ENCODE results near the gene CDKN2B.
"Not testable (repeated sequence)": the region's sequence is repeated elsewhere in the genome, so short reads cannot be mapped to it uniquely, and the experiment has no call there.

The CDKN2B gene, protein sequence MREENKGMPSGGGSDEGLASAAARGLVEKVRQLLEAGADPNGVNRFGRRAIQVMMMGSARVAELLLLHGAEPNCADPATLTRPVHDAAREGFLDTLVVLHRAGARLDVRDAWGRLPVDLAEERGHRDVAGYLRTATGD

GRCh38 chr9:22008717-22009505 is at the start of gene CDKN2B:
TSS of gene CDKN2B (minus strand) at chr9:22009305. CDS start at chr9:22008953, 352 bp downstream.
- no peak for DNase-seq

GRCh38 chr9:22057972-22058371 is 48.9 kb upstream of the CDKN2B start:
- not testable (repeated sequence) for DNase-seq

GRCh38 chr9:22056402-22056801 is 47.3 kb upstream of the CDKN2B start:
- DNase-seq, result no peak

DNA sequence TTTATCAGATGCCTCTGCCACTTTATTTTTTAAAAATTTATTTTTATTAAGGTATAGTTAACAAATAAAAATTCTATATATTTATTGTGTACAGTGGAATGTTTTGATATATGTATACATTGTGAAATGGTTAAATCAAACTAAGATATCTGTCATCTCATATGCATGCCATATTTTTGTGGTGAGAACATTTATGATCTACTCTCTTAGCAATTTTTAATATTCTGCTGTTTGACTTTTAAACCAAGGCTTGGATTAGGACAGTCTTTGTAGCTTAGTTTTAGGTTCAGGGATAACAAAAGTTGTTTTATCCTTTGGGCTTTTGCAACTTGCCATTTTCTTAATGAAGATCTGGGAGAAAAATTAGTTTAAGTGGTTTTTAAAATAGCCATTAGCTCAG is 46.0 kb upstream of the CDKN2B start:
- no peak for DNase-seq

- no peak for DNase-seq
Measured at GRCh38 chr9:22054529-22054928, 45.4 kb upstream of the CDKN2B start.

DNA sequence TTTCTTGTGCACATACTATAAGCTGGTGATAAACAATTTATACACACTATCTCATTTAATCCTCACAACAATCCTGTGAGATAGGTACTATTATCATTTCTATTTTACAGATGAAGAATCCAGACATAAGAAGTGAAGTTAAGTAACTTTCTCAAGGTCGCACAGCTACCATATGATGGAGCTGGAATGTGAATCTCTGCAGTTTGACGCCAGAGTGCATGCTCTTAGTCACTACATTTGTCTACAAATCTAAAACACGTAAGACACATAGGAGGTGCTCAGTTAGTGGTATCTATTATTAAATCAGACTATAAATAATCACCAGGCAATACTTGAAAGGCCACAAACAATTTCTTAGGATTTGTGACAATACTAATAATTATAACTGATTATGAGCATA is 45.0 kb upstream of the CDKN2B start:
- no peak for DNase-seq

DNA sequence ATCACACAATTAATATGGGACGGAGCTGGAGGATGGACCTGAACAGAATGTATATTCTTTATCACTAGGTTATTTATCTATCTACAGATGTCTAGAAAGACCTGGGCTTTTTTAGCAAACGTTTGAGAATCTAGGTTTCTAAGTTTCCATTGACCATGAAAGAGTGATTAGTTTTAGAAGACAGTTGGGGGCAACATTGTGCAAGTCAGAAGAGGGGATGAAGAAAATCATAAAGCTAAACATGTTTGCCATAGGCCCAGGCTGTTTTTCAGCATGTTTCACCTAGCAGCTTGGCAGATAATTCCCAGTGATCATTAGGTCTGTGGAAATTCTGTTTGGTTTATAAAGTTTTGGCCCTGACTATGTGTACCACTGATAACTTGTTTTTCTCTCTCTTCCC is 44.1 kb upstream of the CDKN2B start:
- no peak for DNase-seq

GRCh38 chr9:22052376-22052945 is 43.4 kb upstream of the CDKN2B start:
- no peak for DNase-seq

DNA sequence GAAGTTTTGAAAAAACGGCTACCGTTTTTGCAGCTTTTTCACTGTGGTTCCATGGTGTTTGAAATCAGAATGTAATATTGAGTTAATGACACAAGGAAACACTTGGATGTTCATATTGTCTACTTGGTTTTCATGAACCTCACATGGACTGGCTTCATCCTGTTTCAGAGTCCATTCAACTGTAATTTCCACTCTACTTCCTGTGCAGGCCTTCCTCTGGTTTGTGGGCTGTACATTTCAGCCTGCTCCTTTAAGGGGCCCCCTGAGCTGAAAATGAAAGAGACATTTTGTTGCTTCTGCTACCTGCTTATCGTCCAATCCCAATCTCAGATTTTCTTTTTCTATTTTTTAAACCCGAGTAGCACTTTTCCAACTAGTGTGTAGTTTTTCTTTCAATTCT is 41.8 kb upstream of the CDKN2B start:
- DNase-seq, result no peak

GRCh38 chr9:22049411-22049810 is 40.3 kb upstream of the CDKN2B start:
- DNase-seq, result no peak

DNA sequence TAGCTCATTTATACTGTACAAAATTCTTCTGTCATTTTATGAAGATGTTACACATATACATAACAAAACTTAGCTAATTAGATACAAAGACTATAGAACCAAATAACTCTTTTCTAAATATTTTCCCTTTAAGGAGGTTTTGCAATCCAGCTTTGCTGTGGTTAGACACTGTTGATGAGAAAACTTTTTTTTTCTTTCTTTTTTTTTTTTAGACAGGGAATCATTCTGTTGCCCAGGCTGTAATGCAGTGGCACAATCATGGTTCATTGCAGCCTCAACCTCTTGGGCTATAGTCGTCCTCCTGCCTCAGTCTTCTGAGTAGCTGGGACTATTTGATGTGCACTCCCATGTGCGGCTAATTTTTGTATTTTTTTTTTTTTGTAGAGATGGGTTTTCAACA is 38.5 kb upstream of the CDKN2B start:
- DNase-seq, result no peak

DNA sequence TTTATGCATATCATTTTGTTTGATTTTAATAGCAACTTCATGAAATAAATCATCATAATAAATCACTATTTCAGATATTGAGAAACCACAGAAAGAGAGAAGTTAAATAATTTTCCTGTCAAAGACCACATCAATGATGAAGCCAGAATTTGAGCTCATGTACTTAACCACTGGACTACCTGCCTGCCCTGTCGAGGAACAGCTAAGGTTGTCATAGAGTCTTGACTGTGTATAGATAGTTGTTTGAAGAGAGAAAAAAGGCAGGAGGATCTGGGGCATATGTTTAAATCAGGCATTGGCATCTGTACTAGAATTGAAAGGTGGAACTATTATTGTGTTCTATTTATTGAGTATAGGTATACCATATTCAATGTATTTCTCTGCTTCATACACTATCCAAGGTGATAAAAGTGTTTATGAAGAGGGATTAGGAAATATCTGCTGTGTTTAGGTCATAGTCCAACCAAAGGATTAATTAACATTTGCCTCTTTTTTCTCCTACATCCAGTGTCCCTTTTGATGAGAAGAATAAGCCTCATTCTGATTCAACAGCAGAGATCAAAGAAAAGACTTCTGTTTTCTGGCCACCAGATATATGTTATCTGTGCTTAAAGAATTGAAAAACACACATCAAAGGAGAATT is 37.3 kb upstream of the CDKN2B start:
- no peak for DNase-seq

DNA sequence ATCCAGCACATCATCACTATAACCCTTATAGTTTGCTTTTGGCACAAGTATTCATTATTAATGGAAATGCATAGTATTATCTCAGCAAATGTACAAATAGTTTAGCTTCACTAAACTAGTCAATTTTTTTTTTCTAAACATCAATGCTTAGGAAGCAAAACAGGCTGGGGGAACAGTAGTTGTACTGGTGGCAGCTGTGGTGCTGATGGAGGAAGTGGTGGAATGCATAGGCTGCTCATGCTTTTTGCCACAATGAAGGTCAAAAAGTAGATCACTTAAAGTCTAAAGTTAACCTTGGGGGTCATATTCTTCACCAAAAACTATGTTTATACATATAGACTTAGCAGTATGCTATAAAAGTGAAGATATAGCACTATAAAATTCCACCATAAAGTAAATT is 36.3 kb upstream of the CDKN2B start:
- no peak for DNase-seq

DNA sequence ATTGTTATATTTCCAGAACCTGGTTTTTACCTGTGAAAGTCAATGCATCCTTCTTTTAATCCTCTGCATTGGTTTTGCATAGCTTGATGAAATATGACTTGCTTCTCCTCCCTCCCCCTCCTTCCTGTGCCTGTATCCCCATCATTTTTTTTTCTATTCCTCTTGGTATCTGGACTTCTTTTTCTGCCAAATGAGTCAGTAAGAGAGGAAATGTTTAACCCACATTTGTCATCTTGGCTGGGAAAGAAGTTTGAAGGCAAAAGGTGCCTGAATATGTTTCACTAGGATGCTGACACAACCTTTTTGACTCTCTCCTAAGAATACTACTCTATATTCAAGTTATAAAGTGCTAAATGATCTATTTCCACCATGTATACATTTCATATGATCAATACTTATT is 35.5 kb upstream of the CDKN2B start:
- no peak for DNase-seq

- no peak for DNase-seq
Measured at GRCh38 chr9:22043928-22044327, 34.8 kb upstream of the CDKN2B start.

DNA sequence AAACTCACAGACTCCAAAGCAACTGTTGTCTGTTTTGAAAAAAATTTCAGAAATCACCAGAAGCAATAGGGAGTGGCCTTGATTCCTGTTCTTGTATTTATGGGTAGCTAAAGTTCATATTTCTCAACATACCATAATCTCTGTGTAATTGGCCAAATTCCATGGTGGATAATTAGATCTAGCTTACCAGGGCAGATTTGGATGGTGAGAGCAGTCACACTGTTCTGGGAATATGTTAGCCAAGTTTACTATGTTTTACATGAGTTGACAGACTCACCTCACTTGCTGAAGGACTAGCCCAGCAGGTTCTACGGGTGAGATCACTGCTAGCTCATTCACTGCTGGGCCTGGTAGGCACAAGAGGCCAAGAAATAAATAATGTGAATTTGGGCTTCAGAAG is 32.7 kb upstream of the CDKN2B start:
- DNase-seq, result no peak

GRCh38 chr9:22041344-22041743 is 32.2 kb upstream of the CDKN2B start:
- no peak for DNase-seq

- DNase-seq, result no peak
Measured at GRCh38 chr9:22040760-22041159, 31.7 kb upstream of the CDKN2B start.

DNA sequence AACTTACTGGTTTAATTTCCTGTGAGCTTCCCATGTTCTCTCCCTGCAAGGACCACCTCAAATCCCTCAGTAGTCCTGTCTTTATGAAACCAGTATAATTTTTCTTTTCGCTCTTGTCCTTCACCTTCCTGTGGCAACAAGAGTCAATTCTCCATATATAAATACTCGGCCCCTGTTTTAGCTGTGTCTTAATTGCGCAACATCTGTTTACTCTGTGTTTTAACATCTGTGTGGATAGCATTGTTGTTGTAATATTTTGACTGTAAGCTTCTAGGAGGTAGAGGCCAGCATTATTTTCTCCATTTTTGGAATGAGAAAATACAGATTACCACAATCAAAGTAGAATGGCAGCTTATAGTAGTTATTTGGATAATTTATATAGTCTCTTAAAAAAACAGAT is 30.2 kb upstream of the CDKN2B start:
- no peak for DNase-seq

DNA sequence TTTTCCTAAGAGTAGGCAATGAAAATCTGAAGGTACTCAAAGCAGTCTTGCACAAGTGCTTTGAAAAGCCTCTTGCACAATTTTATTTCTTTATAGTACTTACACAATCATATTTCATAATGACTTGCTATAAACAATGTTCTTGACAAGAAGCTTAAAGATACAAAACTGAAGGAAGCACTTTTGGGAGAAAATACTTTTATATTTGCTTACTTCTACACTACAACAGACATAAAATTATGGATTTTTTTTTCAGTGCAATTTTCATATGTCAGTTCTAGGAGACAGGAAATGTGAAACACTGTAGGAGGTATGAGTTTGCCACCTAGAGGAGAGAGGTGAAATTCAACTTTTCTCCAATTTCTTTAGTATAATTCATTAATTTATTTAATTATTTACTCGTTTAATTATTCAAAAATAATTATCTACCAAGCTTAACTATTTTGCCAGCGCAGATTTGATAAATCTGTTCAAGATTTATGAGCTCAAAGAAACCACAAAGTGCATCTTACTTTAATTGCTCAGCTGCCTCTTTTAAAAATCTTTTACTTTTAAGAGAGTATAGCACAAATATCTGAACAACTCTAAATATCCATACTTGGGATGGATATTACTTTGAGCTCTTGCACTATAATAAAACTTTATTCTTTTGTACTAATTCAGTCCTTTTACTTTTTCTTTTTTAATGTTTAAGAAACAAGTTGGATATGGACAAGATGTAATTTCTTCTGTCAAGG is 29.0 kb upstream of the CDKN2B start:
- no peak for DNase-seq

DNA sequence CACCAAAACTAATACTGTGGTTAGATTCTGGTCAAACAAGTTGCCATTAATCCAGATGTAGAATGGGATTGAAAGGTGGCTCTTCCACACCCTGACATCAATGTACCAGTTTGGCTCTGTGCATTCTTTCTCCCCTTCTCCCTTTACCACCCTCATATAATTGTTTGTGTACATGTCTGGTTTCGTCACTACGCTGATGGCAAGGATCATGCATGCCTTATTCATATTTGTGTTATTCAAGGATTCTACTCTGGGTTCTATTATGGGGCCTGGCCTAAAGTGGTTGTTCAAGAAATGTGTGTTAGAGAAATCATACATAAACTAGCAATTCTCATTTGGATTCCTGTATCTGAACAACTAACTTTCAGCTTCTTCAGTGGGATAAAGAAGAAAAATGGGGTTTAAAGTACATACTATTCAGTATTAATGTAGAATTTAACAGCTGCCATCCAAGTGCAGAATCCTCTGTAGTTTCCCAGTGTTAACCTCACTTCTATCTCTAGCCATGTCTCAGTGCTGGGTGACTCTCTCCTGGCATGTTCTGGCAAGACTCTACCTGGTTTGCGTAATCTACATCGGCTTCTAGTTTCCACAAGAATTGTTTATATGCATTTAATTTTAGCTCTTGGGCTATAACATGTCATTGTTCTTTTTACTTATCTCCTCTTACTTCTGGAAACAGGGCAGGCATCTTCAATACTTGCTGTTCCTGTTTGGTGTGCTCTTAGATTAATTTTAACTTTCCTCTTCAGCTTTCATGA is 27.9 kb upstream of the CDKN2B start:
- no peak for DNase-seq

DNA sequence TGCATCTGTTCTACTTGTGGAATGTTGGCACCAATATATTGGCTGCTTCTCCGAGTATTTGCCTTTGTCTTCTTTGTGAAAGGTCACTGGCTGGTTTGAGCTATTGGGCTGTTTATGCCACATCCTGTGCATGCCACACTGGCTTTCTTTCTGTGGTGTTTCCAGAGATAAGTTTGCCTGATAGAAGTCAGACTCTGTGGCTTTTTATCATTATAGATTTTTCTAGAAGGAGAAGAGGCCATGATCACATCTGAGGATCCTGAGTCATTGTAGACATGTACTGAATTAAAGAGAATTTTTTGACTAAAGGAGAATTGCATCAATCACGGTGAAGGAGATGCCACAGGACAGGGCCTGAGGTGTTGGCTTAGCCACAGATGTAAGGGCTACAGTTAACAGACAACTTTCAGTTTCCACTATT is 26.5 kb upstream of the CDKN2B start:
- DNase-seq, result no peak
